Bronchial epithelial cell (primary cell): ENCODE results near the gene RPGR. TPM values are rescaled to one million over a fixed set of nuclear protein-coding genes. Genes with fewer than 3 reads are reported as not detected.

ENCODE experiments used
- DNase-seq: peaks from one replicate; pipeline ENCODE4 v3.0.0-alpha.2; 2010; ENCODE audit warnings: low read depth
- FAIRE-seq: peaks from 2 replicates; lab custom pipeline; 2011; peaks lifted over from hg19 to GRCh38; lab: Jason Lieb, UNC
- H3K27me3 ChIP-seq: 2 replicates; pipeline ENCODE4 v1.5.1; 2011; ENCODE audit warnings: low read length; ENCODE audit not compliant: control insufficient read depth, insufficient read depth
- H3K36me3 ChIP-seq: 2 replicates; pipeline ENCODE4 v1.5.1; 2011; ENCODE audit warnings: low read length; ENCODE audit not compliant: control insufficient read depth, insufficient read depth
- H3K4me3 ChIP-seq: 2 replicates; pipeline ENCODE4 v1.5.1; 2011; ENCODE audit warnings: mild to moderate bottlenecking, low read depth, low read length, control low read depth
- CTCF ChIP-seq: IDR thresholded peaks from 2 replicates; pipeline ENCODE4 v1.5.1; 2011; ENCODE audit warnings: mild to moderate bottlenecking, moderate library complexity, low read length, control low read depth, inconsistent platforms; ENCODE audit not compliant: insufficient read depth, severe bottlenecking
- total RNA-seq: library from RNA; depleted of rRNA; stranded (reverse); fragments of >200 nt; gene quantifications from 2 replicates; pipeline ENCODE4 v1.2.1, GENCODE V29; 2014

The RPGR gene
- total RNA-seq, 1 donor from 2014 or later = 8.2 TPM

GRCh38 chrX:38352362-38352761 lies 25.1 kb upstream of the RPGR start, which contains the start of gene OTC:
Gene OTC, plus strand, starts transcription at chrX:38352604. Its CDS starts 93 bp downstream, at chrX:38352697.
- FAIRE-seq (no peak), DNase-seq (no peak)
- no peak for TF ChIP-seq CTCF

GRCh38 chrX:38351346-38351745 lies 24.0 kb upstream of the RPGR start:
- H3K36me3 ChIP-seq = no peaks in the 10 kb centered on the region
- FAIRE-seq (no peak), DNase-seq (no peak)
- no peak overlapping the region for H3K4me3 ChIP-seq
- no peak for TF ChIP-seq CTCF
- H3K27me3 ChIP-seq = no peaks in the 10 kb centered on the region

More at GRCh38 chrX:38352362-38352761, 25.1 kb upstream of the RPGR start, which contains the start of gene OTC:
- Histone ChIP-seq H3K27me3 (no peaks in the 10 kb centered on the region), H3K36me3 (no peaks in the 10 kb centered on the region), H3K4me3 (no peak within 1 kb of the TSS)

- no peak for TF ChIP-seq CTCF
- DNase-seq = peak; percentile 78
- no peak for FAIRE-seq
Observed at GRCh38 chrX:38347136-38347535, 19.8 kb upstream of the RPGR start.

GRCh38 chrX:38346150-38346549 lies 18.8 kb upstream of the RPGR start:
- TF ChIP-seq CTCF = no peak
- Histone ChIP-seq H3K36me3 (no peaks in the 10 kb centered on the region), H3K27me3 (peaks cover 2% of the 10 kb centered on the region), H3K4me3 (no peak overlapping the region)
- FAIRE-seq = no peak
- DNase-seq = no peak

More at GRCh38 chrX:38347136-38347535, 19.8 kb upstream of the RPGR start:
- Histone ChIP-seq H3K4me3 (no peak overlapping the region), H3K36me3 (no peaks in the 10 kb centered on the region), H3K27me3 (peaks cover 2% of the 10 kb centered on the region)

- Histone ChIP-seq H3K36me3 (no peaks in the 10 kb centered on the region), H3K27me3 (peaks cover 2% of the 10 kb centered on the region), H3K4me3 (no peak overlapping the region)
- TF ChIP-seq CTCF = no peak
- FAIRE-seq (no peak), DNase-seq (no peak)
Observed at GRCh38 chrX:38342853-38343778, 15.8 kb upstream of the RPGR start.
